ENCODE measurements around the gene PARVA. TPM values are rescaled to one million over a fixed set of nuclear protein-coding genes. Genes with fewer than 3 reads are reported as not detected.

Gene PARVA
- total and polyA plus RNA-seq, 3 experiments from 2014 or later: 0.07 to 0.59 (median 0.18) TPM

DNA sequence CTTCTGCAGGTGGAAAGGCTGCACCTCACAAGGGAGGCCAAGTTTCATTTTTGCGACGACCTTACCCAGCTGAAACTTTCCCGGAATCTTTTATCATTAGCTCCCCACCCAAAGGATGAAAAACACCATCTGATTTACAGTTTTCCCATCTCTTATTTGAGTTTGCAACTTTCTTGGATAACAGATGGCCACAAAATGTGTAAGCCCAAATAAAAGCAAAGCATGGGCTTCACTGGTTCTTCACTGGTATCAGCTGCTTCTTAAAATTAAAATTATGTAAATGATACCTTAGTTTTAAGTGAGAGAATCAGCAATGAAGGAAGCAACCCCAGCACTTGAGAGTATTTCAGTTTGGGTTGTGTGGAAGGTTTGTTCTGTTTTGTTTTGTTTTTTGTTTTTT, 55.8 kb downstream of the PARVA start:
- Mint-ChIP-seq H3K27ac (no peak overlapping the region), H3K4me1 (no peaks in the 10 kb centered on the region), H3K4me3 (no peak overlapping the region), H3K36me3 (no peaks in the 10 kb centered on the region), H3K27me3 (peaks cover 6 to 11% of the 10 kb centered on the region in 2 donors), H3K9me3 (no peaks in the 10 kb centered on the region)
- H3K36me3 ChIP-seq (ENCODE audit: insufficient read depth, low read length): no peaks in the 10 kb centered on the region
- POLR2A ChIA-PET: no interaction called here
- CTCF ChIA-PET: no interaction called here
- H3K27me3 ChIP-seq (ENCODE audit: insufficient read depth, low read length, poor library complexity, severe bottlenecking): no peaks in the 10 kb centered on the region
- H3K4me1 ChIP-seq (ENCODE audit: insufficient read depth, low read length): no peaks in the 10 kb centered on the region
- no peak overlapping the region for H3K4me3 ChIP-seq (ENCODE audit: low read length)
- H3K27ac ChIP-seq (ENCODE audit: low read depth, low read length): no peak overlapping the region
- no peak for DNase-seq
- H3K9me3 ChIP-seq (ENCODE audit: low read length): no peaks in the 10 kb centered on the region

DNA sequence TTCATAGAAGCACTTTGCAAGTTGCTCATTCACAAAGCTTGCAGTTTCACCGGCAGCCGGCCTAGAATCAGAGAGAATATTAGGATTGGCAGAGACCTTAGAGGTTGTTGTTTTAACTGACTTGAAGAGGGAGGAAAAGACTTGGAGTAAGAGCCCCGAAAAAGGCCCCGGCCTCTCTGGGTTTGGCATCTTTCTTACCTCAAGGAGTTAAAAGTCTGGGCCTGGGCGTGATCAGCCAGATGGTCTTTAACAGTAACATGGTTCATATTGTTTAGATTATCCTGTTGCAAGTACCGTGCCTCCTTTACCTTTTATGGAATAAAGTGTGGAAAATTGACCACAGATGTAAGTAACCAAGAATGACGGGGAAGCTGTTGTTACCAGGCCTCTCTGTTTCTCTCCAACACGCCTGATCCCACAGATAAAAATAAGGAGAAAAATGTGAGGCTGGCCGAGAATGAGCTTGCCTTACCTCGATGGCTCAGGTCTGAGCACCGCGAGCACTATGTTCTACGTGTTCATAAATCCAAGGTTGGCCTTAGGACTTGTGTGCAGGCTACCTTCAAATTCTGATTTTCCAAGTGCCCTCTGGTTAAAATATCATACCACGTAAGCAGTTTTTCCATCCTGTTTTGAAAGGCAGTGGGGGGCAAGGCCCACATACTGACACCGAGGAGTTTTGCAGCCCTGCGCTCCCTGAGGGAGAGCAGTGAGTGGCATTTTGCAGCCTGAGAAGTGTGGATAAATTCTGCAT, 56.4 kb downstream of the PARVA start:
- Mint-ChIP-seq H3K27ac (no peak overlapping the region), H3K4me1 (no peaks in the 10 kb centered on the region), H3K36me3 (no peaks in the 10 kb centered on the region), H3K27me3 (peaks cover 5 to 11% of the 10 kb centered on the region in 2 donors), H3K4me3 (no peak overlapping the region), H3K9me3 (no peaks in the 10 kb centered on the region)
- Histone ChIP-seq H3K36me3 (ENCODE audit: insufficient read depth, low read length) (no peaks in the 10 kb centered on the region), H3K27me3 (ENCODE audit: insufficient read depth, low read length, poor library complexity, severe bottlenecking) (no peaks in the 10 kb centered on the region), H3K27ac (ENCODE audit: low read depth, low read length) (no peak overlapping the region), H3K4me1 (ENCODE audit: insufficient read depth, low read length) (no peaks in the 10 kb centered on the region), H3K4me3 (ENCODE audit: low read length) (no peak overlapping the region), H3K9me3 (ENCODE audit: low read length) (no peaks in the 10 kb centered on the region)
- ChIA-PET POLR2A (no interaction called here), CTCF (no interaction called here)
- DNase-seq: no peak

DNA sequence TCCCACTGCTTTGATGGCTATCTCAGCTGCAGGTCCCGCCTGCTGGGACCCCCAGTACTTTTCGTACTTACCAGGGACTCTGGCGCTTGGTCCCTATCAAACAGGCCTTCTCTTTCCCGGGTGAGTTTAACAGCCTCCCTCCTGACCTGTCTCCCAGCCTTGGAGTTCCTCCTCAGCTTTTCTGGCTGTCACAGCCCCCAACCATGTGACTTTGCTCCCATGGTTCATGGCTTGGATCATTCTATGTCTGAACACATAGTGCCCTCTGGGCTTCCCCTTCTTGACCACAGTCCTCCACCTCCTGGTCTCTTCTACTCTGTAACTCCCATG, 56.9 kb downstream of the PARVA start:
- Mint-ChIP-seq H3K4me3 (no peak overlapping the region), H3K9me3 (no peaks in the 10 kb centered on the region), H3K27ac (peak overlapping the region in 1 of 8 donors; percentile 26), H3K36me3 (no peaks in the 10 kb centered on the region), H3K4me1 (no peaks in the 10 kb centered on the region), H3K27me3 (peaks cover 5 to 11% of the 10 kb centered on the region in 2 donors)
- ChIA-PET POLR2A (no interaction called here), CTCF (no interaction called here)
- H3K27ac ChIP-seq (ENCODE audit: low read depth, low read length): no peak overlapping the region
- H3K9me3 ChIP-seq (ENCODE audit: low read length): no peaks in the 10 kb centered on the region
- no peak overlapping the region for H3K4me3 ChIP-seq (ENCODE audit: low read length)
- no peaks in the 10 kb centered on the region for H3K4me1 ChIP-seq (ENCODE audit: insufficient read depth, low read length)
- no peak for DNase-seq
- H3K36me3 ChIP-seq (ENCODE audit: insufficient read depth, low read length): no peaks in the 10 kb centered on the region
- no peaks in the 10 kb centered on the region for H3K27me3 ChIP-seq (ENCODE audit: insufficient read depth, low read length, poor library complexity, severe bottlenecking)

DNA sequence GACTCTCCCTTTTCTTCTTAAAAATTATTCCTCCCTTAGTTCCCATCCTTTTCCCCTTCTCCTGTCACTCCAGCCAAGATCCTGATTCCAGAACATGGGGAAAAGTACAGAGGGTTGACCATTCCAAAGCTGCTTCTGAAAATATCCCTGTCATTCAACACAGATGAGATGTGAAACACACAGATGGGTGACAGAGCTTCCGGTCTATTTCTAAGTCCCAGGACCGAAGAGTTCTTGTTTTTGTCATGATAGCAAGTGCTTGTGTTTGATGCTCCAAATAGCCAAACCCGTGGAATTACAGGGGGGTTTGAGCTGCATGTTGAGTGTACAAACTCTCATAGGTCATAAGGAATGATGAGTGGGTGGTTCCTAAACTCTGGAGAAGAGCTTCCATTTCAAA, 57.9 kb downstream of the PARVA start:
- peaks cover 5 to 11% of the 10 kb centered on the region in 2 donors for H3K27me3 Mint-ChIP-seq
- no peaks in the 10 kb centered on the region for H3K36me3 Mint-ChIP-seq
- DNase-seq: no peak
- Histone ChIP-seq H3K4me1 (ENCODE audit: insufficient read depth, low read length) (no peaks in the 10 kb centered on the region), H3K27me3 (ENCODE audit: insufficient read depth, low read length, poor library complexity, severe bottlenecking) (no peaks in the 10 kb centered on the region), H3K4me3 (ENCODE audit: low read length) (no peak overlapping the region), H3K27ac (ENCODE audit: low read depth, low read length) (no peak overlapping the region), H3K36me3 (ENCODE audit: insufficient read depth, low read length) (no peaks in the 10 kb centered on the region), H3K9me3 (ENCODE audit: low read length) (no peaks in the 10 kb centered on the region)
- no peak overlapping the region for H3K4me3 Mint-ChIP-seq
- CTCF ChIA-PET: no interaction called here
- no peaks in the 10 kb centered on the region for H3K4me1 Mint-ChIP-seq
- POLR2A ChIA-PET: no interaction called here
- H3K9me3 Mint-ChIP-seq: no peaks in the 10 kb centered on the region
- peak overlapping the region in 1 of 8 donors; percentile 4 for H3K27ac Mint-ChIP-seq

DNA sequence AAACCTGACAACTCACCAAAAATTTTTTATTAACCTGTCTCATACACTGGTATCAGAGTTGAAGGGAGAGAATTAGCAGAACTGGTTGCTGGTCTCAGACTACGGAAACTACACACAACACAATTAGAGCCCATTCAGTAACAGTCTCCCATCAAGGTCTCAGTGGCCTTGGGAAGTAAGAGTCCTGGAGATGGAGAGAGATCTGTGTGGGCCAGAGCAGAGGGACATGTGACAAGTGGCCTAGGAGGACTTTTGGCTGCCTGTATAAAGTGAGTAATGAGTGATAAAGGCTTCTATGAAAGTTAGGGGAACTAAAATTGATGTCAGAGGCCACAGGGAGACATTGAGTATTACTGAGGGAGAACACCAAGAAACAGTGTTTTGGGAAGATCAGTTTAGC, 58.9 kb downstream of the PARVA start:
- Histone ChIP-seq H3K27me3 (ENCODE audit: insufficient read depth, low read length, poor library complexity, severe bottlenecking) (no peaks in the 10 kb centered on the region), H3K9me3 (ENCODE audit: low read length) (no peaks in the 10 kb centered on the region), H3K36me3 (ENCODE audit: insufficient read depth, low read length) (no peaks in the 10 kb centered on the region), H3K27ac (ENCODE audit: low read depth, low read length) (no peak overlapping the region), H3K4me1 (ENCODE audit: insufficient read depth, low read length) (no peaks in the 10 kb centered on the region), H3K4me3 (ENCODE audit: low read length) (no peak overlapping the region)
- Mint-ChIP-seq H3K9me3 (no peaks in the 10 kb centered on the region), H3K4me3 (no peak overlapping the region), H3K4me1 (no peaks in the 10 kb centered on the region), H3K27me3 (peaks cover 7 to 11% of the 10 kb centered on the region in 2 donors), H3K36me3 (peaks cover 0 to 4% (median 0%) of the 10 kb centered on the region in 3 donors), H3K27ac (no peak overlapping the region)
- ChIA-PET CTCF (no interaction called here), POLR2A (no interaction called here)
- no peak for DNase-seq

DNA sequence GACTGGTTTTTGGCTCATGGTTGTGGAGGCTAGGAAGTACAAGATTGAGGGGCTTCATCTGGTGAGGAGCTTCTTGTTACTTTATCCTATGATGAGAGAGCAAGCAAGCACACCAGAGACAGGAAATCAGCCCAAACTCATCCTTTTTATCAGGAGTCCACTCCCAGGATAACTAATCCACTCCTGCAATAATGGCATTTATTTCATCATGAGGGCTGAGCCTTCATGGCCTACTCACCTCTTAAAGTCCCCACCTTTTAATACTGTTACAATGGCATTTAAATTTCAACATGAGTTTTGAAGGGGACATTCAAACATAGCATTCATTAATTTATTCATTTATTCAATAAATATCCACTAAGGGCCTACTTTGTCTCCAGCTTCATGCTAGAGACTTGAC, 60.9 kb downstream of the PARVA start:
- no peaks in the 10 kb centered on the region for H3K4me1 ChIP-seq (ENCODE audit: insufficient read depth, low read length)
- H3K4me1 Mint-ChIP-seq: no peaks in the 10 kb centered on the region
- peaks cover 7 to 11% of the 10 kb centered on the region in 2 donors for H3K27me3 Mint-ChIP-seq
- H3K4me3 Mint-ChIP-seq: no peak overlapping the region
- no peak overlapping the region for H3K4me3 ChIP-seq (ENCODE audit: low read length)
- no peak overlapping the region for H3K27ac ChIP-seq (ENCODE audit: low read depth, low read length)
- H3K36me3 ChIP-seq (ENCODE audit: insufficient read depth, low read length): no peaks in the 10 kb centered on the region
- no peaks in the 10 kb centered on the region for H3K27me3 ChIP-seq (ENCODE audit: insufficient read depth, low read length, poor library complexity, severe bottlenecking)
- peaks cover 0 to 4% (median 0%) of the 10 kb centered on the region in 3 donors for H3K36me3 Mint-ChIP-seq
- no peak for DNase-seq
- no peaks in the 10 kb centered on the region for H3K9me3 Mint-ChIP-seq
- ChIA-PET POLR2A (no interaction called here), CTCF (interaction anchor here (1.1 kb wide), 1 partner anchor 107 kb away, joined by 3 read pairs; no protein-coding TSS in a partner anchor)
- H3K27ac Mint-ChIP-seq: no peak overlapping the region
- H3K9me3 ChIP-seq (ENCODE audit: low read length): no peaks in the 10 kb centered on the region

DNA sequence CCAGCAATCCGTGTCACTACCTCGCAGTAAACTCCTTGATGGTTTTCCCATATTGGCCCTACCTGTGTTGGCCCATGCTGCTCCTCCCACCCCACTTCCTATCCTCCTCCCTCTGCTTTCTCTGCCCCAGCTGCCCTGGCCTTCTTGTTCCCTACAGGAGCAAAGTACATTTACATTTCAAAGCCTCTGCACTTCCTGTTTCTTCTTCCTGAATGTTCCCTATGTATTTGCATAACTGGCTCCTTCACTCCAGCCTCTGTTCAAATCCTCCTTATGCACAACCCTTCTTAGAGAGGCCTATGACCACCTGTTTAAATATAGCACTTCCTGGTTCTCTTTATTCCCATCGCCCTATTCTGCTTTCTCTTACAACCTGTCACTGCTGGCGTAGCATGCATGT, 62.2 kb downstream of the PARVA start:
- Mint-ChIP-seq H3K27me3 (peaks cover 9 to 12% of the 10 kb centered on the region in 2 donors), H3K4me1 (no peaks in the 10 kb centered on the region), H3K4me3 (no peak overlapping the region), H3K9me3 (no peaks in the 10 kb centered on the region), H3K27ac (peak overlapping the region in 2 of 8 donors; percentile 51 to 86), H3K36me3 (peaks cover 0 to 4% (median 0%) of the 10 kb centered on the region in 3 donors)
- H3K27me3 ChIP-seq (ENCODE audit: insufficient read depth, low read length, poor library complexity, severe bottlenecking): no peaks in the 10 kb centered on the region
- no peaks in the 10 kb centered on the region for H3K9me3 ChIP-seq (ENCODE audit: low read length)
- ChIA-PET CTCF (no interaction called here), POLR2A (no interaction called here)
- DNase-seq: no peak
- no peak overlapping the region for H3K4me3 ChIP-seq (ENCODE audit: low read length)
- H3K4me1 ChIP-seq (ENCODE audit: insufficient read depth, low read length): no peaks in the 10 kb centered on the region
- no peak overlapping the region for H3K27ac ChIP-seq (ENCODE audit: low read depth, low read length)
- H3K36me3 ChIP-seq (ENCODE audit: insufficient read depth, low read length): no peaks in the 10 kb centered on the region

DNA sequence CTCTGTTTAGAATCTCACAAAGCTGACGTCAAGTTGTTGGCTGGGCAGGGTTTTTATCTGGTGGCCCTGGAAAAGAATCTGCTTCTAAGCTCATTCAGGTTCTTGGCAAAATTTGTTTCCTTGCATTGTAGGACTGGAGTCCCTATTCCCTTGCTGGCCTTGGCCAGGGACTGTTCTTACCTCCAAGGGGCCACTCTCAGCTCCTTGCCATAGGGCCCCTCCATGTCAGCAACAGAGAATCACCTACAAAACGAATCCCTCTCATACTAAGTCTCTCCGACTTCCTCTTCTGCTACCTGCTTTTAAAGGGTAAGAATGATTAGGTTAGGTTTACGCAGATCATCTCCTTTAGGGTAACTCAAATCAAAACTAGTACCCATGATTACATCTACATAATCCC, 63.2 kb downstream of the PARVA start:
- no peak overlapping the region for H3K4me3 ChIP-seq (ENCODE audit: low read length)
- no peaks in the 10 kb centered on the region for H3K4me1 Mint-ChIP-seq
- no peak for DNase-seq
- H3K27me3 ChIP-seq (ENCODE audit: insufficient read depth, low read length, poor library complexity, severe bottlenecking): no peaks in the 10 kb centered on the region
- H3K9me3 Mint-ChIP-seq: no peaks in the 10 kb centered on the region
- no peaks in the 10 kb centered on the region for H3K4me1 ChIP-seq (ENCODE audit: insufficient read depth, low read length)
- H3K27me3 Mint-ChIP-seq: peaks cover 9 to 15% of the 10 kb centered on the region in 2 donors
- H3K36me3 Mint-ChIP-seq: peaks cover 0 to 4% (median 0%) of the 10 kb centered on the region in 3 donors
- H3K4me3 Mint-ChIP-seq: no peak overlapping the region
- no peaks in the 10 kb centered on the region for H3K36me3 ChIP-seq (ENCODE audit: insufficient read depth, low read length)
- ChIA-PET CTCF (no interaction called here), POLR2A (no interaction called here)
- H3K27ac ChIP-seq (ENCODE audit: low read depth, low read length): no peak overlapping the region
- H3K27ac Mint-ChIP-seq: no peak overlapping the region
- no peaks in the 10 kb centered on the region for H3K9me3 ChIP-seq (ENCODE audit: low read length)
